Activated CD4-positive, alpha-beta memory T cell treated with anti-CD3 and anti-CD28 coated beads, Interleukin-2, amount 10 ng/mL, durations not matched to agents 7 days and 5 days (primary cell): ENCODE data around the gene PKDCC. TPM values are rescaled to one million over a fixed set of nuclear protein-coding genes. Genes with fewer than 3 reads are reported as not detected.
"Not testable (repeated sequence)": the region's sequence is repeated elsewhere in the genome, so short reads cannot be mapped to it uniquely, and the experiment has no call there.

ENCODE experiments used
- CTCF ChIA-PET: fragments of 350-600 bp; sonication (Branson Sonifier 250); formaldehyde crosslinking; loops from one replicate; lab custom pipeline; 2021; ENCODE audit warnings: antibody characterized with exemption, inconsistent platforms; lab: Charles Lee
- POLR2A ChIA-PET: fragments of 350-600 bp; sonication (Branson Sonifier 250); formaldehyde crosslinking; loops from one replicate; lab custom pipeline; 2021; ENCODE audit warnings: antibody characterized with exemption; lab: Charles Lee
- DNase-seq: peaks from one replicate; pipeline ENCODE4 v3.0.0-alpha.2; 2020
- H3K27ac Mint-ChIP-seq: one replicate; pipeline ENCODE4 v1.8.0; 2021; ENCODE audit warnings: mild to moderate bottlenecking, mixed read lengths
- H3K27me3 Mint-ChIP-seq: one replicate; pipeline ENCODE4 v1.8.0; 2021; ENCODE audit warnings: mixed read lengths
- H3K36me3 Mint-ChIP-seq: one replicate; pipeline ENCODE4 v1.8.0; 2021; ENCODE audit warnings: low read depth, mixed read lengths
- H3K4me1 Mint-ChIP-seq: one replicate; pipeline ENCODE4 v1.8.0; 2021; ENCODE audit warnings: mixed read lengths
- H3K4me3 Mint-ChIP-seq: one replicate; pipeline ENCODE4 v1.8.0; 2021; ENCODE audit warnings: mild to moderate bottlenecking, mixed read lengths
- H3K9me3 Mint-ChIP-seq: one replicate; pipeline ENCODE4 v1.8.0; 2021; ENCODE audit warnings: mixed read lengths
- total RNA-seq, 2 experiments: library from RNA; stranded (reverse); gene quantifications; one replicate each; pipeline ENCODE4 v1.2.3, GENCODE V29; 2021

PKDCC gene
- total RNA-seq, 2 experiments from 2014 or later, result not detected

DNA sequence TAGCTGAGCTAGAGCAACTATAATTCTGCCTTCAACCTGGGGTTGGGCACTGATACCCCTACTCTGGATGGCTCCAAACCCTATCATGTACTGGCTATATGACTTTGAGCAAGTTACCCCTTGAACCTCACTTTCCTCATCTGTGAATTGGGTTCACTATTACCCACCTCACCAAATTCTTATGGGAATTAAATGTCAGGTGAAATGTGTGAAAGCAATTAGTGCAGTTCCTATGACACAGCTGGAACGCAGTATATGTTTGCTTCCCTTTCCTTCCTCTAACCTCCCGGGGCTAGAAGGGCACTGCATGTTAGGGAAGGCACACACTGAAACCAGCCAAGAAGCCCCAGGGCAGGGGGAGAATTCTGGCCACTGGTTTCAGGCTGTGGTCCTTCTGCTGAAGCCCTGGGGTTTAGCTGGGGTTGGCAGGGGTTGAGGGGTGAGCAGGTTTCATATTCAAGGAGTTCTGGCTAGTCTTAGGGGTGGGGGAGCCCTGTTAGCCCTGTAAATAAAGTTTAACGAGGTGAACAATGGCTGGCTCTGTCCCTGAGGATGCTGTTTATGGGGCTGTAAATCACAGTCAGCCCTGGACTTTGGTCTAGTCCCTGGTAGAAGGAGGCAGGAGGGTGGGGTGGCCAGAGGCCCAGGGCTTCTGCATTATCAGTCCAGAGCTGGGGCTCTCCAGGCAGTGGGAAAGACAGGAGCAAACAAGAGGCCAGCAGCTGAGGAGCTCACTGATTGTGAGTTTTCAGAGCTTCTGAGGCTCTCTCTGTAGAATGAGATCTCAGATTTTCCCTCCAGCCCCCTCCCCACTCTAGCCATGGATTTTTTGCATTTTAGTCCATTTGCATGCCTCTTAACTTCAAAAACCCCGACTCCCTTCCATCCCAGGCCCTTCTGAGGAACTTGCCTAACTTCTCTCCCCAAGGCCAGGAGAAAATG, 8.0 kb downstream of the PKDCC start:
- no peak overlapping the region for H3K4me3 Mint-ChIP-seq
- ChIA-PET POLR2A (no interaction called here), CTCF (interaction anchor here (2.1 kb wide), 1 partner anchor 31 kb away, joined by 5 read pairs; no protein-coding TSS in a partner anchor)
- H3K4me1 Mint-ChIP-seq, result no peaks in the 10 kb centered on the region
- no peak overlapping the region for H3K27ac Mint-ChIP-seq
- DNase-seq, result no peak
- no peaks in the 10 kb centered on the region for H3K9me3 Mint-ChIP-seq
- H3K36me3 Mint-ChIP-seq, result no peaks in the 10 kb centered on the region
- H3K27me3 Mint-ChIP-seq, result peaks cover 13% of the 10 kb centered on the region

DNA sequence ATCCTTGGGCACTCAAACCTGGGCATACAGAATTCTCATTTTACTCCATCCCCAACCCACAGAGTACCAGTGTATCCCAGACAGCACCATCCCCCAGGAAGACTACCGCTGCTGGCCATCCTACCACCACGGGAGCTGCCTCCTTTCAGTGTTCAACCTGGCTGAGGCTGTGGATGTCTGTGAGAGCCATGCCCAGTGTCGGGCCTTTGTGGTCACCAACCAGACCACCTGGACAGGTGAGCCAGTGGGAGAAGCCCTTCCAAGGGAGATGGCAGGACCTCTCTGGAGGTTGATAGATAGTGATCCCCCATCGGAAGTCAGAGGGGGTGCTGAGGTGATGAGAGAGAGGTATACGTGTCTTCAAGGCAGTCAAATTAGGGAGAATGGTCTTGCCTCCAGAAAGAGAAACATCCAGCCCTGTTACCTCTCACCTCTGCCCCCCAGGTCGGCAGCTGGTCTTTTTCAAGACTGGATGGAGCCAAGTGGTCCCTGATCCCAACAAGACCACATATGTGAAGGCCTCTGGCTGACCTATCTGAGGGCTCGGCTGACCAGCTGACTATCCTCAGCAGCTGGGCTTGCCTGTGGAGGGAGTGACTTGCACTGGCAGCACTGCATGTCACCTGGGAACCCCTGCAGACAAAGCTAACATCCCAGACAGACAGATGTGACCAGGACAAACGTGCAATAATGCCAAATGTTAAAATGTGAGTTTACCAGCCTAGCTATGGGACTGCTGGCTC, 9.5 kb downstream of the PKDCC start:
- POLR2A ChIA-PET, result no interaction called here
- CTCF ChIA-PET, result interaction anchor here (2.1 kb wide), 1 partner anchor 29 kb away, joined by 5 read pairs; no protein-coding TSS in a partner anchor
- no peak for DNase-seq
- H3K27ac Mint-ChIP-seq, result no peak overlapping the region
- no peaks in the 10 kb centered on the region for H3K9me3 Mint-ChIP-seq
- H3K36me3 Mint-ChIP-seq, result no peaks in the 10 kb centered on the region
- H3K4me3 Mint-ChIP-seq, result no peak overlapping the region
- peaks cover 10% of the 10 kb centered on the region for H3K27me3 Mint-ChIP-seq
- no peaks in the 10 kb centered on the region for H3K4me1 Mint-ChIP-seq

GRCh38 chr2:42057902-42058450, 10.2 kb downstream of the PKDCC start:
- no peak for DNase-seq
- POLR2A ChIA-PET, result no interaction called here
- Mint-ChIP-seq H3K4me1 (no peaks in the 10 kb centered on the region), H3K27me3 (peaks cover 13% of the 10 kb centered on the region), H3K27ac (no peak overlapping the region), H3K9me3 (no peaks in the 10 kb centered on the region), H3K36me3 (no peaks in the 10 kb centered on the region), H3K4me3 (no peak overlapping the region)
- CTCF ChIA-PET, result no interaction called here

- Mint-ChIP-seq H3K9me3 (no peaks in the 10 kb centered on the region), H3K27me3 (peaks cover 20% of the 10 kb centered on the region), H3K27ac (no peak overlapping the region), H3K4me3 (no peak overlapping the region), H3K36me3 (no peaks in the 10 kb centered on the region), H3K4me1 (no peaks in the 10 kb centered on the region)
- ChIA-PET CTCF (no interaction called here), POLR2A (no interaction called here)
- DNase-seq, result no peak
Measured at GRCh38 chr2:42059261-42059898, 11.6 kb downstream of the PKDCC start.

- peaks cover 20% of the 10 kb centered on the region for H3K27me3 Mint-ChIP-seq
- ChIA-PET POLR2A (no interaction called here), CTCF (no interaction called here)
- H3K4me3 Mint-ChIP-seq, result no peak overlapping the region
- no peak overlapping the region for H3K27ac Mint-ChIP-seq
- no peaks in the 10 kb centered on the region for H3K9me3 Mint-ChIP-seq
- no peaks in the 10 kb centered on the region for H3K36me3 Mint-ChIP-seq
- DNase-seq, result no peak
- no peaks in the 10 kb centered on the region for H3K4me1 Mint-ChIP-seq
Measured at GRCh38 chr2:42060028-42060427, 12.2 kb downstream of the PKDCC start.

DNA sequence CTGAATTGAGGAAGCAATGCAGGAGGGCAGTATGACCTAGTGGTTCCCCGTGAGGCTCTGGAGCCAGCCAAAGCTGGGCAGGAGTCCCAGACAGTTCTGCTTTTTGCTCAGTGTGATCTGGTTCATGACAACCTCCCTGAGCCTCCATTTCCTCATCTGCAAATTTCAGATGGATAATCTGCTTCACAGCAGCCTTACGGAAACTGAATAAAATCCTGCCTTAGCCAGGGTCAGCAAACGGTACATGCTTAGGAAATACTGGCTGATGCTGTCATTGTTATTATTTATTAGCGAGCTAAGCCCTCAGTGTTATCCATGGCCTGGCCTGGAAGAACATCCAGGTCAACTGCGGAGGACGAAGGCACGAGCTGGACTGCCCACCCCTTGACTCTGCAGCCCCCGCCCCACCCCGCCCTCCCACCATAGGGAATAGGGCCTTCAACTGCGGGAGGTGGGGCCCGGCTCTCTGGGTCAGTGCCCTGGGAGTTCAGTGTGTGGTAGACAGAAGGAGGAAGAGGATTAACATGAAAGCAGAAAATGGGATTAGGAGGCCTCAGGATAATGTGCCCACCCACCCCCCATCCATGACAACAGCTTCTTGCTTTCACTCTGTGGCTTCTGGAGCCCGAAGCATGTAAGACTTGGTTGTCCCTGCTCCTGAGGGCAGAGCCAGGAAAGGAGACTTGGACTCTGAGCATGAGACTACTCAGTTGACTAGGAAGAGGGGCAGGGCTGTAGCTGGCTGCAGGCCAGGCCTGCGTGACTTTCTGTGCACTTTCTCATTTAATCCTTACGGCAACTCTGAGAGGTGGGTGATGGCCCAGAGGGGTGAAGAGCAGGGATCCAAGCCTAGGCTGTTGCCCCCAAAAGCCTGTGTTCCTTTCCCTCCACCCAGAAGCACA, 13.1 kb downstream of the PKDCC start:
- no peak overlapping the region for H3K27ac Mint-ChIP-seq
- no peak overlapping the region for H3K4me3 Mint-ChIP-seq
- ChIA-PET POLR2A (no interaction called here), CTCF (no interaction called here)
- H3K9me3 Mint-ChIP-seq, result no peaks in the 10 kb centered on the region
- no peak for DNase-seq
- H3K36me3 Mint-ChIP-seq, result no peaks in the 10 kb centered on the region
- peaks cover 17% of the 10 kb centered on the region for H3K27me3 Mint-ChIP-seq
- H3K4me1 Mint-ChIP-seq, result no peaks in the 10 kb centered on the region

- Mint-ChIP-seq H3K4me1 (no peaks in the 10 kb centered on the region), H3K27me3 (peaks cover 14% of the 10 kb centered on the region)
- CTCF ChIA-PET, result no interaction called here
Measured at GRCh38 chr2:42061839-42062238, 14.0 kb downstream of the PKDCC start.

DNA sequence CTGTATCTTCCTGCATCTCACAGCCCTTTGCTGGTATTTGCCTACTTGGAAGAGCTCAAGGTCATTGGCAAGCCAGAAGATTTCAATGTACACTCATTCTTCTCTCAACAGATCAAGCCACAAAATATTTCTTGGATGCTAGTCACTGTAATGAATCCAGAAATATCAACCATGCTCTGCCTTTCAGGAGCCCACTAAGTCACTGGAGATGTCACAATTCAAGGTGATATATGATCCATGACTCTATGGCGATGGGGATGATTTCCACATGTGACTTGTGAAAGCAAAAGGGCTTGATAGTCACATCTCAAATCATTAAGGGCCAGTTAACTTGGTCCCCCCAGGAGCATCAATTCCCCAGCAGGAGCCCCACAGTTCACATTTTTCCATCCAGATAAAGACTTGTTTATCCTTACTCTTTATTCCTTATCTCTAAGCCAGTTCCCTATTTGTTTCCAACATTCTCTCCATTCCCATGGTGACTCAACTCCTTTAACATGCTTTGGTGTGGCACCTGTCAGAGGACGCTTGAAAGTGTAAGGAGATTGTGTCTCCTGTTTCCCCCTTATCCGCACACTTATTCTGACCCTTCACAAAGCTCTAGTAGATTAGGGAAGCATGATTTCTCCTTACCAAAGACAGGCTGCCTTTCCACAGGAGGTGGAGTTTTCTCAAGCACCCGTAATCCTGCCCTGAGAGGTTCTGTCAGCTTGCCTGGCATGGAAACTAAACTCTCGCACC, 15.8 kb downstream of the PKDCC start:
- H3K4me1 Mint-ChIP-seq, result no peaks in the 10 kb centered on the region
- H3K27ac Mint-ChIP-seq, result no peak overlapping the region
- H3K9me3 Mint-ChIP-seq, result no peaks in the 10 kb centered on the region
- DNase-seq, result no peak
- no peak overlapping the region for H3K4me3 Mint-ChIP-seq
- POLR2A ChIA-PET, result no interaction called here
- H3K36me3 Mint-ChIP-seq, result no peaks in the 10 kb centered on the region
- CTCF ChIA-PET, result no interaction called here
- H3K27me3 Mint-ChIP-seq, result peaks cover 18% of the 10 kb centered on the region

More at GRCh38 chr2:42061839-42062238, 14.0 kb downstream of the PKDCC start:
- H3K36me3 Mint-ChIP-seq, result no peaks in the 10 kb centered on the region
- POLR2A ChIA-PET, result no interaction called here
- no peak overlapping the region for H3K27ac Mint-ChIP-seq
- H3K4me3 Mint-ChIP-seq, result no peak overlapping the region
- H3K9me3 Mint-ChIP-seq, result no peaks in the 10 kb centered on the region
- no peak for DNase-seq

DNA sequence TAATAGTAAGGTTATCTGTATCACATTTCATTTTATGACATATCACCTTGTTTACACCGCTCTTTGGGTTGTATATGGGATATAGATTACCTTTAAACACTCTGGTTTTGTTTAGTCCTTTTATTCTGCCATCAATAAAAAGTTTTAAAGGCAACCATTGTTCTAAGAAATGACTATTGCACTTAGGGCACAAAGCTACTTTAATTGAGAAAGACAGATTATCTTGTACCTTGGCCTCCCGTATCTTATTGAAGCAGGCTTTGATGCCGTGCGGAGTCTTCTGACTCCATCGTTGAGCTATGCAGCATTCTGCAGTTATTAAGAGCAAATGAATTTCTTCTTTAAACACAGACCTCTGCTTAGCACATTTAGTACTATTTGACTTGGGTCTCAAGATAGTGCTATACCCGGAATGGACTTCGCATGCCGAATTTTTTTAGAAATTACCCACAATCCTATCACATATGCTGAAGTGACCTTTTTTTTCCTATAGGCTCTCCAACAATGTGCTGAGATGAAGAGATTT, 16.7 kb downstream of the PKDCC start:
- Mint-ChIP-seq H3K4me1 (no peaks in the 10 kb centered on the region), H3K4me3 (no peak overlapping the region), H3K36me3 (no peaks in the 10 kb centered on the region), H3K27me3 (peaks cover 22% of the 10 kb centered on the region), H3K9me3 (no peaks in the 10 kb centered on the region), H3K27ac (no peak overlapping the region)
- ChIA-PET POLR2A (no interaction called here), CTCF (no interaction called here)
- no peak for DNase-seq

DNA sequence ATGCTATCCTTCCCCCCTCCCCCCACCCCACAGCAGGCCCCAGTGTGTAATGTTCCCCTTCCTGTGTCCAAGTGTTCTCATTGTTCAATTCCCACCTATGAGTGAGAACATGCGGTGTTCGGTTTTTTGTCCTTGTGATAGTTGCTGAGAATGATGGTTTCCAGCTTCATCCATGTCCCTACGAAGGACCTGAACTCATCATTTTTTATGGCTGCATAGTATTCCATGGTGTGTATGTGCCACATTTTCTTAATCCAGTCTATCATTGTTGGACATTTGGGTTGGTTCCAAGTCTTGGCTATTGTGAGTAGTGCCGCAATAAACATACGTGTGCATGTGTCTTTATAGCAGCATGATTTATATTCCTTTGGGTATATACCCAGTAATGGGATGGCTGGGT, 17.9 kb downstream of the PKDCC start:
- CTCF ChIA-PET, H3K9me3 Mint-ChIP-seq, H3K4me1 Mint-ChIP-seq, POLR2A ChIA-PET, H3K27ac Mint-ChIP-seq, H3K4me3 Mint-ChIP-seq, DNase-seq, H3K36me3 Mint-ChIP-seq: not testable (repeated sequence)
- H3K27me3 Mint-ChIP-seq, result peaks cover 27% of the 10 kb centered on the region

GRCh38 chr2:42067001-42067400, 19.2 kb downstream of the PKDCC start:
- H3K36me3 Mint-ChIP-seq, H3K4me1 Mint-ChIP-seq, DNase-seq, POLR2A ChIA-PET, H3K9me3 Mint-ChIP-seq, H3K4me3 Mint-ChIP-seq, H3K27ac Mint-ChIP-seq, CTCF ChIA-PET: not testable (repeated sequence)
- H3K27me3 Mint-ChIP-seq, result peaks cover 27% of the 10 kb centered on the region
